Right lobe of liver (tissue), 6 donors: ENCODE data around the gene TRIO. TPM values are rescaled to one million over a fixed set of nuclear protein-coding genes. Genes with fewer than 3 reads are reported as not detected.

Experiments used
- ATAC-seq, 4 donors: fragments of 200-7000 bp; cut with Tn5 transposase; one replicate each; pipeline ENCODE4 v1.9.1; 2020; ENCODE audit warnings: mild to moderate bottlenecking in 4 of 4, moderate library complexity in 4 of 4
- DNase-seq, 3 donors: peaks; one replicate each; pipeline ENCODE4 v3.0.0-alpha.2; 2020
- H3K27ac ChIP-seq, 3 donors: fragments of 200-600 bp; one replicate each; pipeline ENCODE4 v1.8.0; 2022
- H3K27me3 ChIP-seq, 2 donors: fragments of 200-600 bp; one replicate each; pipeline ENCODE4 v1.8.0; 2022
- H3K36me3 ChIP-seq, 4 donors: fragments of 200-600 bp; sonication (generic) in 1 of 4; one replicate each; pipeline versions ENCODE4 v1.5.1 to v1.8.0; 2017 to 2022; ENCODE audit warnings: control low read depth in 1 of 4
- H3K4me1 ChIP-seq, 4 donors: fragments of 200-600 bp; sonication (generic) in 1 of 4; one replicate each; pipeline versions ENCODE4 v1.5.1 to v1.8.0; 2017 to 2022; ENCODE audit warnings: control low read depth in 1 of 4
- H3K4me3 ChIP-seq, 3 donors: fragments of 200-600 bp; one replicate each; pipeline ENCODE4 v1.8.0; 2022
- H3K9me3 ChIP-seq, 4 donors: fragments of 200-600 bp; sonication (generic) in 1 of 4; one replicate each; pipeline versions ENCODE4 v1.5.1 to v1.8.0; 2017 to 2022; ENCODE audit warnings: control low read depth in 1 of 4
- POLR2A ChIP-seq: fragments of 450-650 bp; IDR thresholded peaks from one replicate; pipeline ENCODE4 v1.6.1; 2017; ENCODE audit warnings: antibody characterized with exemption, mild to moderate bottlenecking
- WGBS: methylation state at CpG from one replicate; pipeline ENCODE4 v1.1.6; 2018; ENCODE audit warnings: low coverage, low lambda C conversion rate; ENCODE audit not compliant: insufficient coverage; ENCODE audit errors: missing lambda C conversion rate; 5-methylcytosine and 5-hydroxymethylcytosine counted together
- intact Hi-C, 2 donors: fragments of 100-400 bp; cut with DNase I; formaldehyde crosslinking; loops; one replicate each; pipeline versions ENCODE4 v1.11.2 to v1.14.1; 2022
- total RNA-seq, 6 experiments: library from RNA; depleted of rRNA in 2 of 6; stranded (reverse); fragments of >200 nt in 2 of 6; fragmentation: NEBNext Ultra II Directional in 3 of 6; extraction: Animal tissue kit (Norgen Biotek cat#: 25700) in 3 of 6; gene quantifications; one replicate each; pipeline versions ENCODE4 v1.1.0 to v1.2.4, GENCODE V29; 2016 to 2023
- TF ChIP-seq, protein P1 (sequence below), 4 donors: fragments of 200-600 bp in 3 of 4; fragments of 450-650 bp in 1 of 4; IDR thresholded peaks; one replicate each; pipeline versions ENCODE4 v1.5.1 to v1.8.0; 2016 to 2022; ENCODE audit warnings: antibody characterized with exemption in 4 of 4, mild to moderate bottlenecking in 2 of 4
- donor health status: DM: no; HTN: yes; CAD: no.
- donor health status: DM: no; HTN: no; CAD: no.
- donor health status: DM: no; HTN: no; CAD: no.
- donor health status: DM: no; HTN: yes; CAD: no.
- donor health status: DM: no; HTN: yes; CAD: no.

TRIO gene
- total RNA-seq, 6 experiments from 2014 or later, result 34.7 to 63.5 (median 50.2) TPM

GRCh38 chr5:14250748-14251701 lies 107.9 kb downstream of the TRIO start:
- H3K27me3 ChIP-seq, result no peaks in the 10 kb centered on the region
- intact Hi-C loops, result no loop called here

DNA sequence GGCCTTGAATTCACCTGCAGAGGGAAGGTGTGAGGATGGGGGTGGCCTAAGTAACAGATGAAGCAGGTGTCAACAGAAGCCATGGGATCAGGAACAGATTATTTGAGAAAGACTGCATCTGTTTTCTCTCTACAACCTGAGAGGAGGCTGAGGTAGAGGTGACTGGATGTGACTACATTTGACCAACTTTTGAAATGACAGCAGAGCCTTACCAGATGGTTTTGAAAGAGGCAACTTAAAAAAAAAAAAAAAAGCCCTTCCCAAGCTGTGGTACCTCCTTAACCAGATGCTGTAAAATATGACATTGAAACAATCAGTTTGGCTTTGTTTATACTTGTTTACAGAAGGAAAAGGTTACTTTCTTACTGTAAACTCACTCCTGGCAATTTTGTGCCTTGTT lies 108.6 kb downstream of the TRIO start:
- H3K9me3 ChIP-seq, result no peaks in the 10 kb centered on the region
- ATAC-seq (no peak), DNase-seq (no peak)
- H3K27me3 ChIP-seq, result no peaks in the 10 kb centered on the region
- no peak overlapping the region for H3K27ac ChIP-seq
- TF ChIP-seq, protein P1, sequence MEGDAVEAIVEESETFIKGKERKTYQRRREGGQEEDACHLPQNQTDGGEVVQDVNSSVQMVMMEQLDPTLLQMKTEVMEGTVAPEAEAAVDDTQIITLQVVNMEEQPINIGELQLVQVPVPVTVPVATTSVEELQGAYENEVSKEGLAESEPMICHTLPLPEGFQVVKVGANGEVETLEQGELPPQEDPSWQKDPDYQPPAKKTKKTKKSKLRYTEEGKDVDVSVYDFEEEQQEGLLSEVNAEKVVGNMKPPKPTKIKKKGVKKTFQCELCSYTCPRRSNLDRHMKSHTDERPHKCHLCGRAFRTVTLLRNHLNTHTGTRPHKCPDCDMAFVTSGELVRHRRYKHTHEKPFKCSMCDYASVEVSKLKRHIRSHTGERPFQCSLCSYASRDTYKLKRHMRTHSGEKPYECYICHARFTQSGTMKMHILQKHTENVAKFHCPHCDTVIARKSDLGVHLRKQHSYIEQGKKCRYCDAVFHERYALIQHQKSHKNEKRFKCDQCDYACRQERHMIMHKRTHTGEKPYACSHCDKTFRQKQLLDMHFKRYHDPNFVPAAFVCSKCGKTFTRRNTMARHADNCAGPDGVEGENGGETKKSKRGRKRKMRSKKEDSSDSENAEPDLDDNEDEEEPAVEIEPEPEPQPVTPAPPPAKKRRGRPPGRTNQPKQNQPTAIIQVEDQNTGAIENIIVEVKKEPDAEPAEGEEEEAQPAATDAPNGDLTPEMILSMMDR (IDR thresholded peaks at IDR 0.05), result no peak
- no peak for TF ChIP-seq POLR2A
- intact Hi-C loops, result no loop called here
- no peaks in the 10 kb centered on the region for H3K4me1 ChIP-seq
- H3K36me3 ChIP-seq, result no peaks in the 10 kb centered on the region
- no peak overlapping the region for H3K4me3 ChIP-seq

More at GRCh38 chr5:14250748-14251701, 107.9 kb downstream of the TRIO start:
- DNase-seq (no peak), ATAC-seq (peak in 1 of 4 donors; percentile 23)
- no peak for TF ChIP-seq POLR2A
- TF ChIP-seq, protein P1 (IDR thresholded peaks at IDR 0.05), result no peak
- Histone ChIP-seq H3K36me3 (no peaks in the 10 kb centered on the region), H3K4me3 (no peak overlapping the region), H3K27ac (no peak overlapping the region), H3K9me3 (no peaks in the 10 kb centered on the region), H3K4me1 (peaks cover 0 to under 1% (median under 1%) of the 10 kb centered on the region in 4 donors)
- WGBS, result 83% methylated on average over 8 of the region's 11 CpGs

DNA sequence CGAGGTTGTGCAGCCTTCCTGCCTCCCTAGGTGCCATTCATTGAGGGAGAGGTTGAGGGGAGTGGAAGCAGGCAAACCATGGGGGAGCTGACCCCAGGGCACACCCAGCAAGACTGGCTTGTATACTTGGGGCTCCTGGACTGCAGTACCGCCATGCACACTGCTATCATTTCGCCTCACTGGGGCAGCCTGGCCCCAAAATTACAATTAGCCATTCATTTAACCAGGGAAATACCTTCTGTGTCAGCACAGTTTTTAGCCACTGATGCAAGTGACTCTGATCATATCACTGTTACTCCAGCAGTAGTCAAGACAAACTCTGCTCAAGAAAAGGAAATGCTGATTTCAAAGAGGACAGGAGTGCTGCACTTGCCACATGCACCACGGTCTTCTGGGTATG lies 109.7 kb downstream of the TRIO start:
- TF ChIP-seq, protein P1 (IDR thresholded peaks at IDR 0.05), result no peak
- no peak for TF ChIP-seq POLR2A
- Histone ChIP-seq H3K4me3 (no peak overlapping the region), H3K27me3 (no peaks in the 10 kb centered on the region), H3K36me3 (no peaks in the 10 kb centered on the region), H3K27ac (no peak overlapping the region), H3K4me1 (no peaks in the 10 kb centered on the region), H3K9me3 (no peaks in the 10 kb centered on the region)
- WGBS, result 100% methylated on average over 1 of the region's 4 CpGs
- ATAC-seq (no peak), DNase-seq (no peak)
- intact Hi-C loops, result no loop called here

DNA sequence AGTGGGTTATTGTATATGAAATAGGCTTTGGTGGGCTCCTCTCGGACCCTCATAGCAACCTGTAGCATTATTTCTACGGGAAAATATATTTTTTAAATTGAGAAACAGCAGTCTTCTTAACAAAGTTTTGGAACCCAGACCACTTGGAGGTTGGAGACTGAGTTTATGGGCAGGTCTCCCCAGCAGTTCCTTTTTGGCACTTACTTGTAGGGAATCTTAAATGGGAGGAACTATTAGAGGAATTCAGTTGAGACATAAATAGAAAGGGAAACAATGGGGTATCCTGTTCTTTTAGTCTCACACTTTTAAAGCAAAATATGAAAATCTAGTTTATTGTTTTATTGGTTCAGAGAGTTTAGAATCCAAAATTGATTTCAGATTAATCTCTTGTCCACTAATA lies 111.5 kb downstream of the TRIO start:
- WGBS, result 100% methylated on average over 2 of the region's 2 CpGs
- intact Hi-C loops, result no loop called here
- Histone ChIP-seq H3K9me3 (no peaks in the 10 kb centered on the region), H3K4me3 (no peak overlapping the region), H3K4me1 (no peaks in the 10 kb centered on the region), H3K36me3 (no peaks in the 10 kb centered on the region), H3K27me3 (no peaks in the 10 kb centered on the region), H3K27ac (no peak overlapping the region)
- TF ChIP-seq, protein P1 (IDR thresholded peaks at IDR 0.05), result no peak
- no peak for TF ChIP-seq POLR2A
- DNase-seq (no peak), ATAC-seq (no peak)
